ENCODE measurements around the gene SFXN2. TPM values are rescaled to one million over a fixed set of nuclear protein-coding genes. Genes with fewer than 3 reads are reported as not detected.
"Not testable (repeated sequence)": the region's sequence is repeated elsewhere in the genome, so short reads cannot be mapped to it uniquely, and the experiment has no call there.

Gene SFXN2
- total and polyA plus RNA-seq, 9 donors = 6.2 to 31.2 (median 15.4) TPM

GRCh38 chr10:102683736-102684135, 30.7 kb upstream of the SFXN2 start:
- no peaks in the 10 kb centered on the region for H3K36me3 ChIP-seq
- no peak for TF ChIP-seq EP300 (IDR thresholded peaks at IDR 0.05)
- TF ChIP-seq CTCF (IDR thresholded peaks at IDR 0.05) = no peak
- no peak for TF ChIP-seq POLR2A (IDR thresholded peaks at IDR 0.05)
- DNase-seq = no peak
- H3K27ac ChIP-seq = no peak overlapping the region
- no peaks in the 10 kb centered on the region for H3K27me3 ChIP-seq
- intact Hi-C loops (cut with DNase I) = no loop called here
- H3K9me3 ChIP-seq = no peaks in the 10 kb centered on the region
- H3K4me3 ChIP-seq = no peak overlapping the region
- 81 to 89% (median 85%) methylated on average over 5 of the region's 5 CpGs for WGBS, 3 donors
- H3K4me1 ChIP-seq (ENCODE audit: insufficient read depth) = peaks cover 6% of the 10 kb centered on the region

DNA sequence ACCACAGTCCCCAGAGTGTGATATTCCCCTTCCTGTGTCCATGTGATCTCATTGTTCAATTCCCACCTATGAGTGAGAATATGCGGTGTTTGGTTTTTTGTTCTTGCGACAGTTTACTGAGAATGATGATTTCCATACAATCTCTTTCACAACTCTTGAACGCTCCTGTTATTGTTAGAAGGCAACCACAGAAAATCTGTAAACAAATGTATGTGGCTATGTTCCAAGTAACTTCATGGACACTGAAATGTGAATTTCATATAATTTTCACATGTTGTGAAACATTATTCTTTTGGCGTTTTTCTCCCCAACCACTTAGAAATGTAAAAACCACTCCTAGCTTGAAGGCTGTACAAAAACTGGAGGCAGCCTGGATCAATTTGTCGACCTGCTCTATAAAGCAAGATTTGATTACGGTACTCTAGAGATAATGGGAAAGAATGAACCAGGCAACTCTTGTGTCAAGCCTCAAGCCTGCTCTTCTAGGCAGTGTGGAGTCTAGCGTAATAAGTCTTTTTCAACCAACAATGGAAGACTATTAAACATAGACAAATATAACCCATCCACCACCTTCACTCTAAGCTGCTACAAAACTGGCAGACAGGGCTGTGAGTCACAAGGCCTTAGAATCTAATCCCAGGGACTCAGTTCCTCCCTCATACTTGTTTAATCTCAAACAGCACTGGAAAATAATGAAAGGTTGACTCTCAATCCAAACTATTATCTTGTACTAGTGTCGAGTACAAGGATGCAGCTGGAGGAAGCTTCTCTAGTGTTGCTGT, 23.0 kb upstream of the SFXN2 start:
- H3K27ac ChIP-seq = peak overlapping the region in 1 of 2 donors; percentile 46
- H3K9me3 ChIP-seq = no peaks in the 10 kb centered on the region
- H3K27me3 ChIP-seq = no peaks in the 10 kb centered on the region
- 18 to 31% (median 18%) methylated on average over 8 of the region's 8 CpGs for WGBS, 3 donors
- H3K36me3 ChIP-seq = no peaks in the 10 kb centered on the region
- H3K4me1 ChIP-seq (ENCODE audit: insufficient read depth) = peaks cover 4% of the 10 kb centered on the region
- no peak for TF ChIP-seq CTCF (IDR thresholded peaks at IDR 0.05)
- TF ChIP-seq POLR2A (IDR thresholded peaks at IDR 0.05) = no peak
- no peak for TF ChIP-seq EP300 (IDR thresholded peaks at IDR 0.05)
- DNase-seq = peak in 1 of 5 donors; percentile 42
- intact Hi-C loops (cut with DNase I) = no loop called here
- H3K4me3 ChIP-seq = no peak overlapping the region

DNA sequence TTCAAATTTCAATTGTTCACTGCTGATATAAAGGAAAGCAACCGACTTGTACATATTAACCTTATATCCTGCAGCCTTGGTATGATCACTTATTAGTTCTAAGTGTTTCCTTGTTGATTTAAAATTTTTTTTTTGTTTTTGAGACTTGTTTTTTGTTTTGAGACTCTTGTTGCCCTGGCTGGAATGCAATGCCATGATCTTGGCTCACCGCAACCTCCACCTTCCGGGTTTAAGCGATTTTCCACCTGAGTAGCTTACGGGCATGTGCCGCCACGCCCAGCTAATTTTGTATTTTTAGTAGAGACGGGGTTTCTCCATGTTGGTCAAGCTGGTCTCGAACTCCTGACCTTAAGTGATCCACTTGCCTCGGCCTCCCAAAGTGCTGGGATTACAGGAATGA, 19.0 kb upstream of the SFXN2 start:
- H3K4me1 ChIP-seq (ENCODE audit: insufficient read depth); H3K36me3 ChIP-seq; H3K9me3 ChIP-seq; H3K4me3 ChIP-seq; DNase-seq; intact Hi-C loops (cut with DNase I); H3K27me3 ChIP-seq; H3K27ac ChIP-seq: not testable (repeated sequence)
- WGBS, 3 donors = 96 to 98% (median 97%) methylated on average over 10 of the region's 10 CpGs

DNA sequence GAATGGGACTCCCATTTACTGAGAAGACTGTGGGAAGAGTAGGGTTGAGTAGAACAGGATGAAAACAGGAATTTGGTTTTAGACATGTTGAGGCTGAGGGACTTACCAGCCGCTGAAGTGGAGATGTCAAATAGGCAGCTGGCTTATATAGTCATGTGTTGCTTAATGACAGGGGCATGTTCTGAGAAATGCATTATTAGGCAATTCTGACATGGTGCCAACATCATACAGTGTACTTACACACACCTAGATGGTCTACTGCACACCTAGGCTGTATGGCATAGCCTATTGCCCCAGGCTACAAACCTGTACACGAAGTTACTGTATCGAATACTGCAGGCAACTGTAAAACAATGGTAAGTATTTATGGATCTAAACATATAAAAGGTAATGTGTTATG, 17.7 kb upstream of the SFXN2 start:
- Histone ChIP-seq H3K4me3 (no peak overlapping the region), H3K27ac (no peak overlapping the region), H3K9me3 (no peaks in the 10 kb centered on the region), H3K4me1 (ENCODE audit: insufficient read depth) (peaks cover 1% of the 10 kb centered on the region), H3K27me3 (no peaks in the 10 kb centered on the region), H3K36me3 (no peaks in the 10 kb centered on the region)
- intact Hi-C loops (cut with DNase I) = no loop called here
- no peak for DNase-seq
- WGBS, 3 donors = 95 to 100% (median 95%) methylated on average over 3 of the region's 3 CpGs
- TF ChIP-seq POLR2A (IDR thresholded peaks at IDR 0.05) (no peak), EP300 (IDR thresholded peaks at IDR 0.05) (no peak), CTCF (IDR thresholded peaks at IDR 0.05) (no peak)

DNA sequence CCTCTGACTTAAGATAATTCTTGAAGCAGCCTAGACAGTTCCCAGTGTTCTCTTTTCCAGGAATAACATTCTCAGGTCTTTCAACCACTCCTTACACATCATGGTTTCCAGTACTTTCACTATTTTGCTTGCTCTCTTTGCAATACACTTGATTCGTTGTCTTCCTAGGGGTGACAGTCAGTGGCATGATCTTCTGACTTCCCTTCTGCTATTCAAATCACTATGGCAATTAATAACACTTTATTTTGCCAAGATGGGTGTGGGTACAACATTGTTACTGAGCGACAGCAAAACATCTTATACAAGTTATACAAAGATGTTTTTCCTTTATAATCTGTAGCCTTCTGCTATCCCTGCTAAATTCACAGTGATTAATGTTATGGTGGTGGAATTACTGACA, 15.5 kb upstream of the SFXN2 start:
- DNase-seq = no peak
- WGBS, 3 donors = 89 to 93% (median 89%) methylated on average over 2 of the region's 2 CpGs
- H3K36me3 ChIP-seq = no peaks in the 10 kb centered on the region

More for the DNA sequence above, 15.5 kb upstream of the SFXN2 start:
- Histone ChIP-seq H3K27ac (no peak overlapping the region), H3K4me1 (ENCODE audit: insufficient read depth) (peaks cover 1% of the 10 kb centered on the region), H3K9me3 (no peaks in the 10 kb centered on the region), H3K4me3 (no peak overlapping the region), H3K27me3 (no peaks in the 10 kb centered on the region)
- intact Hi-C loops (cut with DNase I) = no loop called here
- no peak for TF ChIP-seq EP300 (IDR thresholded peaks at IDR 0.05)
- no peak for TF ChIP-seq CTCF (IDR thresholded peaks at IDR 0.05)
- TF ChIP-seq POLR2A (IDR thresholded peaks at IDR 0.05) = no peak

All from ovary (tissue), 9 donors.